K562 (cell line): ENCODE measurements around the gene AP2A2. TPM values are rescaled to one million over a fixed set of nuclear protein-coding genes. Genes with fewer than 3 reads are reported as not detected.

Experiments used
- ATAC-seq: fragments of 200-7000 bp; cut with Tn5 transposase; 3 replicates; pipeline ENCODE4 v1.9.1; 2020; ENCODE audit warnings: moderate library complexity
- BruUV-seq: library from RNA; stranded (reverse); fragments of 400-500 nt; replicated peaks from 2 replicates; lab custom pipeline; 2021; lab: Mats Ljungman, UMichigan
- CTCF ChIA-PET: fragments of 300-600 bp; formaldehyde crosslinking; extraction: SDS; loops from one replicate; lab custom pipeline; 2021; ENCODE audit warnings: low intra/inter-chr PET ratio; lab: Yijun Ruan, JAX
- POLR2A ChIA-PET: fragments of 300-600, 350-650 bp; sonication (Branson Sonifier 250); formaldehyde crosslinking; extraction: SDS; loops from one replicate; lab custom pipeline; 2021; ENCODE audit warnings: antibody characterized with exemption, inconsistent platforms; lab: Yijun Ruan, JAX
- DNase-seq, 4 experiments: peaks; one replicate each; pipeline versions ENCODE4 v3.0.0 to v3.0.0-alpha.2; 2011 to 2018; ENCODE audit warnings: low spot score in 3 of 4, mixed read lengths in 3 of 4; ENCODE audit errors: extremely low read depth in 1 of 4
- FAIRE-seq: peaks from 2 replicates; lab custom pipeline; 2011; peaks lifted over from hg19 to GRCh38; lab: Jason Lieb, UNC
- H2AFZ ChIP-seq: 2 replicates; pipeline ENCODE4 v1.6.0; 2011; ENCODE audit warnings: low read depth, low read length, control low read depth, inconsistent platforms
- H3K27ac ChIP-seq: fragments of 200-600 bp; 3 replicates; pipeline ENCODE4 v1.8.0; 2011; ENCODE audit warnings: low read depth, mild to moderate bottlenecking, control low read depth, inconsistent platforms, low read length, moderate library complexity, mixed read lengths; ENCODE audit errors: extremely low read depth
- H3K27me3 ChIP-seq, 2 experiments: fragments of 300-600 bp in 1 of 2; 2 replicates in 1 of 2; 3 replicates in 1 of 2; pipeline versions ENCODE4 v1.6.0 to v1.8.0; 2011; ENCODE audit warnings: inconsistent platforms in 2 of 2, low read length in 2 of 2, mild to moderate bottlenecking in 1 of 2, mixed read lengths in 1 of 2, moderate library complexity in 1 of 2; ENCODE audit not compliant: control insufficient read depth in 2 of 2, insufficient read depth in 2 of 2
- H3K36me3 ChIP-seq: fragments of 300-600 bp; 3 replicates; pipeline ENCODE4 v1.8.0; 2011; ENCODE audit warnings: mild to moderate bottlenecking, low read length, inconsistent platforms; ENCODE audit not compliant: control insufficient read depth, insufficient read depth
- H3K4me1 ChIP-seq, 2 experiments: fragments of 200-600 bp in 1 of 2; replicated peaks in 1 of 2; 2 replicates in 1 of 2; 3 replicates in 1 of 2; pipeline versions ENCODE4 v1.5.1 to v1.8.0; 2011; ENCODE audit warnings: inconsistent platforms in 2 of 2, low read length in 2 of 2, mild to moderate bottlenecking in 1 of 2, mixed read lengths in 1 of 2, moderate library complexity in 1 of 2; ENCODE audit not compliant: control insufficient read depth in 2 of 2, insufficient read depth in 2 of 2
- H3K4me2 ChIP-seq: 2 replicates; pipeline ENCODE4 v1.6.1; 2011; ENCODE audit warnings: low read length, control low read depth, inconsistent platforms, mixed read lengths; ENCODE audit not compliant: insufficient read depth
- H3K4me3 ChIP-seq: fragments of 200-600 bp; sonication (generic), shearing (Covaris generic); 2 replicates; pipeline ENCODE4 v1.5.1; 2016; ENCODE audit warnings: control low read depth, inconsistent platforms
- H3K79me2 ChIP-seq: fragments of 200-600 bp; 3 replicates; pipeline ENCODE4 v1.8.0; 2011; ENCODE audit warnings: low read length, inconsistent platforms; ENCODE audit not compliant: control insufficient read depth, insufficient read depth
- H3K9ac ChIP-seq, 2 experiments: 2 replicates each; pipeline versions ENCODE4 v1.6.0 to v1.6.1; 2011; ENCODE audit warnings: low read depth in 2 of 2, low read length in 2 of 2, control low read depth in 1 of 2, inconsistent platforms in 1 of 2, mild to moderate bottlenecking in 1 of 2, mixed read lengths in 1 of 2; ENCODE audit not compliant: insufficient read depth in 1 of 2
- H3K9me1 ChIP-seq: one replicate; pipeline ENCODE4 v1.6.0; 2011; ENCODE audit warnings: inconsistent platforms, mild to moderate bottlenecking, low read length, moderate library complexity; ENCODE audit not compliant: control insufficient read depth, insufficient read depth
- H3K9me3 ChIP-seq: replicated peaks from 2 replicates; pipeline ENCODE4 v1.5.1; 2011; ENCODE audit warnings: low read depth, low read length, inconsistent platforms; ENCODE audit not compliant: control insufficient read depth, insufficient read depth
- H4K20me1 ChIP-seq: replicated peaks from 2 replicates; pipeline ENCODE4 v1.6.1; 2011; ENCODE audit warnings: low read length, inconsistent platforms, mixed read lengths; ENCODE audit not compliant: control insufficient read depth, insufficient read depth
- MYNN ChIP-seq, 2 experiments: sonication (generic); formaldehyde crosslinking in 1 of 2; IDR thresholded peaks; 2 replicates each; pipeline versions ENCODE4 v1.5.0 to v1.6.1; 2016 to 2020; ENCODE audit warnings: antibody characterized with exemption in 1 of 2, missing genetic modification reagents in 1 of 2
- POLR2G ChIP-seq: fragments of 200-400 bp; formaldehyde crosslinking; IDR thresholded peaks from 2 replicates; pipeline ENCODE4 v1.6.1; 2017; ENCODE audit warnings: low read depth, mild to moderate bottlenecking, antibody characterized with exemption, low read length, moderate library complexity
- WGBS: fragments of 100-300 bp; shearing (Covaris generic); methylation state at CpG from one replicate; pipeline ENCODE4 v1.1.6; 2016; ENCODE audit warnings: low coverage, mixed read lengths; ENCODE audit not compliant: insufficient coverage; ENCODE audit errors: missing lambda C conversion rate; 5-methylcytosine and 5-hydroxymethylcytosine counted together
- in situ Hi-C: fragments of 300-500 bp; cut with MboI; formaldehyde crosslinking; loops from 4 replicates; pipeline ENCODE4 v1.15.0; 2018; ENCODE audit warnings: inconsistent platforms, mixed read lengths
- intact Hi-C: fragments of 100-400 bp; cut with micrococcal nuclease; formaldehyde crosslinking; loops from 2 replicates; pipeline ENCODE4 v1.14.2; 2022
- polyA plus RNA-seq, 8 experiments: library from polyadenylated mRNA; depleted of rRNA in 4 of 8; stranded (reverse) in 5 of 8; unstranded in 3 of 8; fragments of >200 nt; fragmentation: Nextera tagmentation in 2 of 8; fragmentation: Illumina TruSeq in 1 of 8; extraction: Ambion mirVana in 2 of 8; extraction: Trizol in 1 of 8; gene quantifications; 2 replicates each; pipeline versions ENCODE4 v1.2.1 to v1.2.3, GENCODE V29; 2011 to 2014; ENCODE audit warnings: inconsistent platforms in 1 of 8, missing spikeins in 1 of 8
- total RNA-seq, 7 experiments: library from RNA; depleted of rRNA in 6 of 7; stranded (reverse); fragments of >200 nt in 6 of 7; fragmentation: Illumina TruSeq in 2 of 7; extraction: Trizol in 2 of 7; gene quantifications; 2 replicates each; pipeline versions ENCODE4 v1.2.1 to v1.2.3, GENCODE V29; 2011 to 2021; ENCODE audit warnings: low replicate concordance in 1 of 7
- TF ChIP-seq, protein P1 (sequence below), 2 experiments: fragments of 200-800 bp in 1 of 2; sonication (Bioruptor generic) in 1 of 2; sonication (generic) in 1 of 2; formaldehyde crosslinking in 1 of 2; IDR thresholded peaks in 1 of 2; conservative IDR thresholded peaks in 1 of 2; 2 replicates each; pipeline versions ENCODE4 v1.5.0 to v1.6.1; 2016 to 2020; ENCODE audit warnings: missing compliant biosample characterization in 1 of 2, missing genetic modification characterization in 1 of 2, missing genetic modification reagents in 1 of 2

The AP2A2 gene
- total and polyA plus RNA-seq, 9 of the 15 experiments (the other 6 are each of a cell fraction or from before 2014, with no cell fraction given), result 0.69 to 41.7 (median 15.2) TPM

DNA sequence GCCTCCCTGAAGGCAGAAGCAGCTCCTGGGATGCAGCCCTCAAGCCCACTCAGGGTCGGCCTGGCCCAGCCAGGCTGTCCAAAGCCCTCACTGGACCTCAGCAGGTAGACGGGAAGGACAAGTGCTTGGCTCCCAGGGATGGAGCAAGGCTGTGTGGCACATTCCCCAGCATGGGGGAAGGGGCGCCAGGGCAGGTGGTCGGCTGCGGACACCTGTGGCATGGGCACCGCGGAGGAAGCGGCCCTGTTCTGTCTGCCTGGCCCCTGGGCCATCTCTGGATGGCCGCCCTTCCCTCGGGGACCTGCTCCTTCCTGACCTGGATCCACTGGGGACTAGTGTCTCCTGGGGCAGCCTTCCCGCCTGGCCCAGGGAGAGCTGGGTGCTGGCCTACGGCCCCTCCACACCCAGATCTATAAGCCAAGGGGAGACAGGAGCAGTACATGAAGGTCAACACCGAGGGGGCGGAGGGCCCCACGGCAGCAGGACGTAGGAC lies 41.0 kb upstream of the AP2A2 start:
- H3K36me3 ChIP-seq, result peaks cover 81% of the 10 kb centered on the region; the same call in 1 of the 3 replicates

More for the DNA sequence above, 41.0 kb upstream of the AP2A2 start:
- TF ChIP-seq POLR2G (0 out of 2 replicates have a peak, but pooled peaks have one; percentile 12), MYNN (IDR thresholded peaks at IDR 0.05) (no peak), MYNN (CRISPR knock-in tag; IDR thresholded peaks at IDR 0.05) (no peak)
- TF ChIP-seq, protein P1, sequence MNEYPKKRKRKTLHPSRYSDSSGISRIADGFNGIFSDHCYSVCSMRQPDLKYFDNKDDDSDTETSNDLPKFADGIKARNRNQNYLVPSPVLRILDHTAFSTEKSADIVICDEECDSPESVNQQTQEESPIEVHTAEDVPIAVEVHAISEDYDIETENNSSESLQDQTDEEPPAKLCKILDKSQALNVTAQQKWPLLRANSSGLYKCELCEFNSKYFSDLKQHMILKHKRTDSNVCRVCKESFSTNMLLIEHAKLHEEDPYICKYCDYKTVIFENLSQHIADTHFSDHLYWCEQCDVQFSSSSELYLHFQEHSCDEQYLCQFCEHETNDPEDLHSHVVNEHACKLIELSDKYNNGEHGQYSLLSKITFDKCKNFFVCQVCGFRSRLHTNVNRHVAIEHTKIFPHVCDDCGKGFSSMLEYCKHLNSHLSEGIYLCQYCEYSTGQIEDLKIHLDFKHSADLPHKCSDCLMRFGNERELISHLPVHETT (CRISPR knock-in tag; conservative IDR thresholded peaks at IDR 0.05 in 1 of 2, IDR thresholded peaks at IDR 0.05 in 1 of 2), result no peak
- no peaks in the 10 kb centered on the region for H3K79me2 ChIP-seq
- no peak overlapping the region for H3K27ac ChIP-seq
- H3K4me1 ChIP-seq, result peaks cover 0 to 41% of the 10 kb centered on the region in 2 experiments; a peak in 1 of 5 replicates
- ChIA-PET CTCF (no interaction called here), POLR2A (interaction anchor here (0.6 to 1.2 kb wide), 4 partner anchors 10 to 25 kb away, joined by 3 to 4 read pairs (median 4); no protein-coding TSS in a partner anchor)
- H3K9me3 ChIP-seq, result no peaks in the 10 kb centered on the region
- H3K27me3 ChIP-seq, result no peaks in the 10 kb centered on the region
- BruUV-seq, result no TSS peak
- FAIRE-seq, result no peak
- no peaks in the 10 kb centered on the region for H3K9me1 ChIP-seq
- peak overlapping the region in 1 of 2 experiments; percentile 45; a peak in 1 of 4 replicates for H3K9ac ChIP-seq
- no peaks in the 10 kb centered on the region for H4K20me1 ChIP-seq
- H2AFZ ChIP-seq, result no peak overlapping the region
- H3K4me3 ChIP-seq, result no peak overlapping the region
- no peak for DNase-seq
- no peak overlapping the region for H3K4me2 ChIP-seq
- in situ Hi-C loops, result no loop called here
- WGBS, result 83% methylated on average over 14 of the region's 16 CpGs
- no peak for ATAC-seq
- intact Hi-C loops, result no loop called here
